OCI-LY3 (cell line): ENCODE results near the gene NPC2.

ENCODE experiments used
- CTCF ChIP-seq: fragments of 200-600, 300-600 bp; sonication (generic); IDR thresholded peaks from 2 replicates; pipeline ENCODE4 v1.5.1; 2014; ENCODE audit warnings: antibody characterized with exemption, low read length, low read depth
- EZH2phosphoT487 ChIP-seq: fragments of 200-600 bp; shearing (Covaris generic); IDR thresholded peaks from 2 replicates; pipeline ENCODE4 v1.6.1; 2018; ENCODE audit warnings: antibody characterized with exemption, mixed run types, low read depth

DNA sequence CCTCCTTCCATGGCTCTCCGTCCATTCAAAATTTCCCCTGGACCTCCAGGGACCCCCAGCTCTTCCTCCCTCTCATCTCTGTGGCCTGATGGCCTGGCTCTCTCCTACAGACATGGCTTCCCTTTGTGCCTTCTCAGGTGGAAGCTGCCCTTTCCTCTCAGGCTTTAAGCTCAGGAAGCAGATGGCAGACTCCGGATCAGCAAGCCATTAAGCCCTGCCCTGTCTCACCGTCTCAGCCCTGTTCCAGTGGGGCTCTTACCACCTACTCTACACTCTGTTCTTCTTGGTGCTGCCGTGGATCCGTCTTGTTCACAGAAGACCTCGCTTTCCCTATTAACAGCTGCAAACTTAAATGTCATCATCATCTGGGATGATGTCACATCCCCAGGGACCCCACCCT, 33.1 kb downstream of the NPC2 start:
- TF ChIP-seq CTCF (no peak), EZH2phosphoT487 (no peak)
